Activated naive CD4-positive, alpha-beta T cell treated with anti-CD3 and anti-CD28 coated beads for 36 hours (primary cell): ENCODE data around the gene HS6ST1. TPM values are rescaled to one million over a fixed set of nuclear protein-coding genes. Genes with fewer than 3 reads are reported as not detected.

Experiments
- CTCF ChIA-PET: fragments of 350-600 bp; sonication (Branson Sonifier 250); formaldehyde crosslinking; loops from one replicate; lab custom pipeline; 2021; ENCODE audit warnings: antibody characterized with exemption; lab: Charles Lee
- DNase-seq: peaks from one replicate; pipeline ENCODE4 v3.0.0-alpha.2; 2020
- H3K27ac Mint-ChIP-seq: one replicate; pipeline ENCODE4 v1.8.0; 2021; ENCODE audit warnings: mild to moderate bottlenecking, mixed read lengths
- H3K27me3 Mint-ChIP-seq: one replicate; pipeline ENCODE4 v1.8.0; 2021; ENCODE audit warnings: low read depth, mixed read lengths
- H3K36me3 Mint-ChIP-seq: one replicate; pipeline ENCODE4 v1.8.0; 2021; ENCODE audit warnings: low read depth, mixed read lengths
- H3K4me1 Mint-ChIP-seq: one replicate; pipeline ENCODE4 v1.8.0; 2021; ENCODE audit warnings: low read depth, mixed read lengths
- H3K4me3 Mint-ChIP-seq: one replicate; pipeline ENCODE4 v1.8.0; 2021; ENCODE audit warnings: mild to moderate bottlenecking, moderate library complexity, mixed read lengths
- H3K9me3 Mint-ChIP-seq: one replicate; pipeline ENCODE4 v1.8.0; 2021; ENCODE audit warnings: mixed read lengths
- intact Hi-C: fragments of 100-400 bp; cut with micrococcal nuclease; formaldehyde crosslinking; loops from one replicate; pipeline ENCODE4 v1.15.1; 2023
- total RNA-seq, 2 experiments: library from RNA; stranded (reverse); gene quantifications; one replicate each; pipeline ENCODE4 v1.2.3, GENCODE V29; 2021

HS6ST1 gene, protein sequence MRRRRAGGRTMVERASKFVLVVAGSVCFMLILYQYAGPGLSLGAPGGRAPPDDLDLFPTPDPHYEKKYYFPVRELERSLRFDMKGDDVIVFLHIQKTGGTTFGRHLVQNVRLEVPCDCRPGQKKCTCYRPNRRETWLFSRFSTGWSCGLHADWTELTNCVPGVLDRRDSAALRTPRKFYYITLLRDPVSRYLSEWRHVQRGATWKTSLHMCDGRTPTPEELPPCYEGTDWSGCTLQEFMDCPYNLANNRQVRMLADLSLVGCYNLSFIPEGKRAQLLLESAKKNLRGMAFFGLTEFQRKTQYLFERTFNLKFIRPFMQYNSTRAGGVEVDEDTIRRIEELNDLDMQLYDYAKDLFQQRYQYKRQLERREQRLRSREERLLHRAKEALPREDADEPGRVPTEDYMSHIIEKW
- 1 to 10 TPM; 8.1 to 8.2 TPM for total RNA-seq

- intact Hi-C loops, result loop anchor here (2.0 to 10.0 kb wide), 8 partner anchors 87 to 1556 kb away; partner anchors contain the start of genes POLR2D, SFT2D3 and UGGT1
- CTCF ChIA-PET, result no interaction called here
- Mint-ChIP-seq H3K4me1 (peaks cover 35% of the 10 kb centered on the region), H3K27ac (no peak within 1 kb of the TSS), H3K27me3 (no peaks in the 10 kb centered on the region), H3K4me3 (peak within 1 kb of the TSS; percentile 85), H3K9me3 (no peaks in the 10 kb centered on the region), H3K36me3 (peaks cover 5% of the 10 kb centered on the region)
- DNase-seq, result peak; percentile 85
These were observed at the start of gene HS6ST1 for GRCh38 chr2:128318776-128319464. HS6ST1 (minus strand) TSS chr2:128318868; CDS start chr2:128318563, 305 bp downstream.

DNA sequence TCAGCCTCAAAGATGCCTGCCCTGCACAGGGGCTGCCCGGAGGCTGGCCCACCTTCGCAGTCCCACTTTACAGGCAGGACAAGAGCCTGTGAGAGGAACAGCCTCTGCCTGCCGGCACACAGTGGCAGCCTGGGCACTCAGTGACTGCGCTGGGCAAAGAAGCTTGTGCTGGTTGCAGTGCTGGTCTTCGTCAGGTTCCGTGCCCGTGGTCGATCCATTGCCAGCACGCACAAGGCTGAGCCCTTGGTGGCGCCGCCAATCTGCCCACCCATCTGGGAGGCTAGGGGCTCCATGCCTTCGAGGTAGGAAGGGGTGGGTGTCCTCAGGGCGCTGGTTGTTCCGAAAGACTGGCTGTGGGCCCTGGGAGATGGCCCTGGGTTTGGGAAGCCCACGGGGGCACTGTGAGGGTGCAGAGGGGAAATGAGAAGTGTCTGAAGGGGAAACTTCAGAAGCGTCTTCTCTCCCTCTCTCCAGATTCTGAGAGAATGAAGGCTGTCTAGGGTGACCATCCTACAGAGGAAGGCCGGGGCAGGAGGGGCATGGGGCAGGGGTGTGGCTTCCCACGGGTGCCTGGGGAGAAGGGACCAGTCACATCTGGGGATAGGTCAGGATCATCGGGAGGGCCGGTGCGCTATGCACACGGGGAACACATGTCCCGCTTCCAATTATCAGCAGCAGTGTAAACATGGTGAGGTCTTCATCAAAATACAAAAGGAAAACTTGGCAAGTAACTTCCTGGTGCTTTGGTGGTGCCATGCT, 49.1 kb upstream of the HS6ST1 start:
- CTCF ChIA-PET, result no interaction called here
- Mint-ChIP-seq H3K36me3 (no peaks in the 10 kb centered on the region), H3K4me1 (no peaks in the 10 kb centered on the region), H3K4me3 (no peak overlapping the region), H3K27ac (no peak overlapping the region), H3K27me3 (no peaks in the 10 kb centered on the region), H3K9me3 (no peaks in the 10 kb centered on the region)
- intact Hi-C loops, result no loop called here
- DNase-seq, result no peak

DNA sequence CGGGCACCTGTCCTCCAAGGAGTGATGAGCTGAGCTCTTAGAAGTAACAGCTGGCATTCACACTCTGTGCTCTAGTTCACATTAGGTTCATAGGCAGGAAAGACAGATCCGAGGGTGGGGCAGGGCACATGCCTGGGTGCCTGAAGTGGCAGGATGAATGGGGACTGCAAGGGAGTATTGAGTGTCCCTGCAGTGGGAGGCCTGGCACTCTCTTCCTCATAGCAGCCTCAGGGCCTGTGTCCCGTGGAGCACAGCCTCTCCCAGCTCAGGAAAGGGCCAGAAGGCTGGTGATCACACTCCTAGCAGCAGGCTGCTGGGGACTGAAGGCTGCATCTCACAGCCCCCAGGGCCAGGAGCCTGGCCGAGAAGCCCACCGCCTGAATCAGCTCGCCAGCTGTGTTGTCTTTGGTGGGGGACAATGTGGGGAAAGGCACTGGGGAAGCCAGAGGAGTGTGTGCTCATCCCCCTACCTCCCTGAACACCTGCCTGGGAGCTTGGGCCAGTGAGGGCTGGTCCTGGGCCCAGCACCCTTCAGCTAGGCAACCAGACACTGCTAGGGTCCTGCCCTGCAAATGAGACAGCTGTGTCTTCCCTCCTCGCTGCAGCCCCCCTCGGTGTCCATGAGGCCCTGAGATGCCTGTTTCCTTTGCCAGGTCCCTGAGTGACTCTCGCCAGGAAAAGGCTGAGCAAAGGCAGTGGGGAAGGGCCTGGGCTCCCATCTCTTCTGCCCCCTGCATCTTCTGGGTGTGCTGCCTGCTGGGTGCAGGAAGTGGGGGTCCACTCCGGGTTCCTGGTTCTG, 48.2 kb upstream of the HS6ST1 start:
- CTCF ChIA-PET, result no interaction called here
- no peak for DNase-seq
- Mint-ChIP-seq H3K4me3 (no peak overlapping the region), H3K9me3 (no peaks in the 10 kb centered on the region), H3K27me3 (no peaks in the 10 kb centered on the region), H3K36me3 (no peaks in the 10 kb centered on the region), H3K4me1 (no peaks in the 10 kb centered on the region), H3K27ac (no peak overlapping the region)
- intact Hi-C loops, result no loop called here

- Mint-ChIP-seq H3K36me3 (no peaks in the 10 kb centered on the region), H3K4me3 (no peak overlapping the region), H3K27ac (no peak overlapping the region), H3K9me3 (no peaks in the 10 kb centered on the region), H3K27me3 (no peaks in the 10 kb centered on the region), H3K4me1 (no peaks in the 10 kb centered on the region)
- intact Hi-C loops, result no loop called here
- DNase-seq, result no peak
- CTCF ChIA-PET, result no interaction called here
These were observed 46.7 kb upstream of the HS6ST1 start for GRCh38 chr2:128365217-128365905.

- Mint-ChIP-seq H3K4me1 (no peaks in the 10 kb centered on the region), H3K27me3 (no peaks in the 10 kb centered on the region), H3K27ac (no peak overlapping the region), H3K36me3 (no peaks in the 10 kb centered on the region), H3K9me3 (no peaks in the 10 kb centered on the region), H3K4me3 (no peak overlapping the region)
- CTCF ChIA-PET, result no interaction called here
- DNase-seq, result no peak
- intact Hi-C loops, result no loop called here
These were observed 45.8 kb upstream of the HS6ST1 start for GRCh38 chr2:128364441-128364911.

DNA sequence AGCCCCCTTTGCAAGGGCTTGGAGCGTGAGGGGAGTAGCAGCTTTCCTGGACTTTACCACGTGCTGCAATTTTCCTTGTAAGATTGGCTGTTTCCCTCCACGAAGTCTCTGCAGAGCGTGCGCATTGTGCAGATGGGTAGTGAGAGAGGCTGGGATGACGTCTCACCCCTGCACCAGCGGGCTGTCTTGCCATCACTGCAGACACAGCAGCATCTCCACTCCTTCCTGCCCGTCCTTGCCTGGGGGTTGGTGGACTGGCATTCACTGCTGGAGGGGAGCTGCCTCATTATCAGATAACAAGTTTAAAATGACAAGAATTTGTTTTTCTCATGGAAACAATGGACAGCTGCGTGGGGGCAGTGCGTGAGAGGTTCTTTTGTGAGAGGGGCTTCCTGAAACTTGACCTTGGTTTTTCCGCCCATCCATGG, 45.3 kb upstream of the HS6ST1 start:
- no peak for DNase-seq
- intact Hi-C loops, result no loop called here
- CTCF ChIA-PET, result no interaction called here

DNA sequence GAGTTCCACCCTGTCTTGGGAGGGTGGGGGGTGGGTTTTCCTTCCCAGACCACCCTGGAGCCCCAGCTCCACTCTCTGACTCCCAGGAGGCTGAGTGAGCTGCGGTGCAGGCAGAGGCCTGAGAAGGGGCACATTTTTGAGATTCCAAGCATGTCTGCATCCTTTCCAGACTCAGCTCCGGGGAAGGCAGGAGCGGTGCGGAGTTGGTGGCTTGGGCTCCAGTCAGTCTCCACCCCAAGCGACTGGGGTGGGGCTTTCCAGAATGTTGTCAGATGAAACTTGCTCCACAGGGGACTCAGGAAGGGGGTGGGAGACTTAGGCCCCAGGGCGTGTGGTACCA, 44.2 kb upstream of the HS6ST1 start:
- intact Hi-C loops, result no loop called here
- CTCF ChIA-PET, result interaction anchor here (0.6 kb wide), 1 partner anchor 111 kb away, joined by 4 read pairs; no protein-coding TSS in a partner anchor
- H3K27me3 Mint-ChIP-seq, result no peaks in the 10 kb centered on the region
- H3K27ac Mint-ChIP-seq, result no peak overlapping the region
- no peak overlapping the region for H3K4me3 Mint-ChIP-seq
- H3K4me1 Mint-ChIP-seq, result no peaks in the 10 kb centered on the region
- no peak for DNase-seq
- H3K36me3 Mint-ChIP-seq, result no peaks in the 10 kb centered on the region
- H3K9me3 Mint-ChIP-seq, result no peaks in the 10 kb centered on the region

More for the DNA sequence above, 45.3 kb upstream of the HS6ST1 start:
- H3K27ac Mint-ChIP-seq, result no peak overlapping the region
- no peaks in the 10 kb centered on the region for H3K9me3 Mint-ChIP-seq
- no peaks in the 10 kb centered on the region for H3K4me1 Mint-ChIP-seq
- H3K36me3 Mint-ChIP-seq, result no peaks in the 10 kb centered on the region
- no peak overlapping the region for H3K4me3 Mint-ChIP-seq
- no peaks in the 10 kb centered on the region for H3K27me3 Mint-ChIP-seq

- Mint-ChIP-seq H3K9me3 (no peaks in the 10 kb centered on the region), H3K27ac (no peak overlapping the region), H3K4me3 (no peak overlapping the region), H3K4me1 (no peaks in the 10 kb centered on the region), H3K36me3 (no peaks in the 10 kb centered on the region), H3K27me3 (no peaks in the 10 kb centered on the region)
- intact Hi-C loops, result no loop called here
- DNase-seq, result no peak
- CTCF ChIA-PET, result interaction anchor here (0.6 kb wide), 1 partner anchor 111 kb away, joined by 4 read pairs; no protein-coding TSS in a partner anchor
These were observed 43.7 kb upstream of the HS6ST1 start for GRCh38 chr2:128362176-128362888.

DNA sequence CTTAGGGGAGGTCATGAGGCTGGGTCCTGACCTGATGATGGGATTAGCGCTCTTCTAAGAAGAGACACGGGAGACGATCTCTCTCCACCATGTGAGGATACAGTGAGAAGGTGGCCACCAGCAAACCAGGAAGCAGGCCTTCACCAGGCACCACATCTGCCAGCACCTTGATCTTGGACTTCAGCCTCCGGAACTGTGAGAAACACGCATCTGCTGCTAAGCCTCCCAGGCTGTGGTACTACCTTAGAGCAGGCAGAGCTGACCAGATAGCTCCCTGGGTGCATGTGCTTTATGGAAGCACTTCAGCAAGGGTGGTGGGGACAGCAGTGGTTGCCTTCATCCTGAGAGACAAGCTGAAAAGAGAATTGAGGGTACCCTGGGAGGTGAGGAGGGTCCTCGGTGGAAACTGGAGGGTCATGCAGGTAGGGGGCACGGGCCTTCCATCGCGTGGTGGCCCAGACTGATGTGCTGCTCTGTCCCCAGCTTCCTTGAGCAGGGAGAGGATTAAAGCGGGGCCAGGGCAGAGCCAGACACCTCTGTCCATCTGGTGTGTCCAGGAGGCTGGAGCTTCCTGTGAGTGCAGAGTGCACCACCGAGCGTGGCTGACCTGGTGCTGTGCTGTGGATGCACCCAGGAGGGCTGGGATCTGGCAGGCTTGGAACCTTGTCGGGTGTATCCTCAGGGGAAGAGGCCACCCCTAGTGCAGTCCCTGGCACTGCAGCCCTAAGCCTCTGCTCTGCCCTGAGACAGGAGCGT, 42.9 kb upstream of the HS6ST1 start:
- intact Hi-C loops, result no loop called here
- CTCF ChIA-PET, result no interaction called here
- Mint-ChIP-seq H3K36me3 (no peaks in the 10 kb centered on the region), H3K9me3 (no peaks in the 10 kb centered on the region), H3K4me3 (no peak overlapping the region), H3K4me1 (no peaks in the 10 kb centered on the region), H3K27me3 (no peaks in the 10 kb centered on the region), H3K27ac (no peak overlapping the region)
- DNase-seq, result no peak

DNA sequence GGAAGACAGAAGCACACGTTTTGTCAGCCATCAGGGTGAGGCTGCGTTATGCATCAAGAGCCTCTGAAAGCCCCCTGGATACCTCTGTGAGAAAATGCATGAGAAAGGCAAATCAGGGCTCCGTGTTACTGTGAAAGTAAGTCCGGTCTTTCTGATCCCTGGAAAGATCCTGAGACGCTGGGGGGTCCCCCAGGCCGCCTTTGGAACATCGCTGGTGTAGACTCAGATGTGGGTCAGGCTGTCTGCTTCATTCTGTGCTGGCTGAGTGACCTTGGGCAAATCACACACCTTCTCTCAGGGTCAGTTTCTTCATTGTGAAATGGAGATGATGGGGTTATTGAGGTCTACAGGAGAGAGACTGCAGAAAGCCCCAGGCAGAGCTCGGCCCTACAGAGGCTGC, 42.0 kb upstream of the HS6ST1 start:
- CTCF ChIA-PET, result no interaction called here
- H3K27me3 Mint-ChIP-seq, result no peaks in the 10 kb centered on the region

More for the DNA sequence above, 42.0 kb upstream of the HS6ST1 start:
- Mint-ChIP-seq H3K9me3 (no peaks in the 10 kb centered on the region), H3K36me3 (no peaks in the 10 kb centered on the region), H3K4me3 (no peak overlapping the region), H3K27ac (no peak overlapping the region), H3K4me1 (no peaks in the 10 kb centered on the region)
- no peak for DNase-seq
- intact Hi-C loops, result no loop called here
